ENCODE measurements around the gene SASH1.
"Not testable (repeated sequence)": the region's sequence is repeated elsewhere in the genome, so short reads cannot be mapped to it uniquely, and the experiment has no call there.

SASH1 gene

GRCh38 chr6:148340586-148341297 lies 1.9 kb upstream of the SASH1 start:
- no peak overlapping the region for H2AFZ ChIP-seq (ENCODE audit: low read depth, low read length)
- H3K27me3 ChIP-seq (ENCODE audit: insufficient read depth, low read length), result no peaks in the 10 kb centered on the region
- H3K9me3 ChIP-seq (ENCODE audit: low read length), result no peaks in the 10 kb centered on the region
- no peaks in the 10 kb centered on the region for H3K36me3 ChIP-seq (ENCODE audit: insufficient read depth, low read length)
- H3K4me3 ChIP-seq (ENCODE audit: low read length), result no peak overlapping the region
- H3K4me1 ChIP-seq (ENCODE audit: insufficient read depth, low read length), result peaks cover 21% of the 10 kb centered on the region

GRCh38 chr6:148342100-148342349 lies 613 bp upstream of the SASH1 start:
- Histone ChIP-seq H3K4me1 (ENCODE audit: insufficient read depth, low read length) (peaks cover 29% of the 10 kb centered on the region), H3K4me3 (ENCODE audit: low read length) (peak overlapping the region; percentile 92), H3K27me3 (ENCODE audit: insufficient read depth, low read length) (no peaks in the 10 kb centered on the region), H3K9me3 (ENCODE audit: low read length) (no peaks in the 10 kb centered on the region), H2AFZ (ENCODE audit: low read depth, low read length) (peak overlapping the region; percentile 86), H3K36me3 (ENCODE audit: insufficient read depth, low read length) (no peaks in the 10 kb centered on the region)

DNA sequence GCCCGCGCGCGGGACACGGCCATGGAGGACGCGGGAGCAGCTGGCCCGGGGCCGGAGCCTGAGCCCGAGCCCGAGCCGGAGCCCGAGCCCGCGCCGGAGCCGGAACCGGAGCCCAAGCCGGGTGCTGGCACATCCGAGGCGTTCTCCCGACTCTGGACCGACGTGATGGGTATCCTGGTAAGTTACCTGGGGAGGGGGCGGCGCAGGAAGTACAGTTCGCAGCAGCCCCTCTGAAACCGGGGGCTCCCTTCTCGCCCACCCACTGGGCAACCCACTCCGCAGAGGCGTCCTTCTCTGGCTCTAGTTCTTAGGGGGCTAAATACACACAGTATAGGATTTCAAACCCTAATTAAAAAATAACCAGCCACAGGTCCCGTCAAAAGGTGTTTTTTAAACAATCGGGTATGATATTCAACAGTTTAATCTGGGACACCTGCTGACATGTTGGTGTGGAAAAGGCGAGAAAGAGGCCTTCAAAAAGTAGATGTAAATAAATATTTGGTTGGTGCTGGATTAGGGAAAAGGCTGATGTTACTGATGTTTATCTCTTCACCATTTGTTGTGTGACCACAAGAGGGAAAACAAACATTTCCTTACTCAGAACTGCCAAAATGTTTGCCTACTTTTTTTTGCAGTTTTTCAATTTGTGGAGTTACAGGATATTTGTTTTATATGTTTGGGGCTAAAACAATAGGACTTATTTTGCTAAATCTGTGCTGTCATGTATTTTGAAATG lies 577 bp downstream of the SASH1 start:
- Histone ChIP-seq H3K36me3 (ENCODE audit: insufficient read depth, low read length) (no peaks in the 10 kb centered on the region), H3K4me3 (ENCODE audit: low read length) (peak overlapping the region; percentile 92), H3K4me1 (ENCODE audit: insufficient read depth, low read length) (peaks cover 32% of the 10 kb centered on the region), H2AFZ (ENCODE audit: low read depth, low read length) (peak overlapping the region; percentile 32), H3K9me3 (ENCODE audit: low read length) (no peaks in the 10 kb centered on the region), H3K27me3 (ENCODE audit: insufficient read depth, low read length) (no peaks in the 10 kb centered on the region)

GRCh38 chr6:148345176-148345575 lies 2.5 kb downstream of the SASH1 start:
- H3K4me1 ChIP-seq (ENCODE audit: insufficient read depth, low read length), result peaks cover 32% of the 10 kb centered on the region
- no peak overlapping the region for H3K4me3 ChIP-seq (ENCODE audit: low read length)
- H2AFZ ChIP-seq (ENCODE audit: low read depth, low read length), result no peak overlapping the region
- H3K27me3 ChIP-seq (ENCODE audit: insufficient read depth, low read length), result no peaks in the 10 kb centered on the region
- H3K9me3 ChIP-seq (ENCODE audit: low read length), result no peaks in the 10 kb centered on the region
- no peaks in the 10 kb centered on the region for H3K36me3 ChIP-seq (ENCODE audit: insufficient read depth, low read length)

DNA sequence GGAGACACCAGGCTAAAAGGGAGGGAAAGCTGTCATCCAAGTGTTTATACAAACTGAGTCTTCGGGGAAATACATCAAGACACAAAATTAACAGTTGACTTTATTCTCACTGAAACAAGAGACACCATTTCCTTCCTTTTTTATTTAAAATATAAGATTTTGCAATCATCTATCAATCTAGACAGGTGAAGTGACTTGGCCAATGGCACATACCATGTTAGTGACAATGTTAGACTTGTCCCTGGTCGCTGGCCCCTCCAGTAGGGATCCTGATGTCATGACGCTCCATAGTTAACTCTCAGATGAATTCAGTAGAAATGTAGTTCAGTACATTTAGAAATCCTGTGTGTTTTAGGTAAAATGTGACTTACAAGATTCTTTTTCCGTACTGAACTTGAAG lies 2.9 kb downstream of the SASH1 start:
- Histone ChIP-seq H2AFZ (ENCODE audit: low read depth, low read length) (no peak overlapping the region), H3K9me3 (ENCODE audit: low read length) (no peaks in the 10 kb centered on the region), H3K36me3 (ENCODE audit: insufficient read depth, low read length) (no peaks in the 10 kb centered on the region), H3K4me1 (ENCODE audit: insufficient read depth, low read length) (peaks cover 32% of the 10 kb centered on the region), H3K4me3 (ENCODE audit: low read length) (no peak overlapping the region), H3K27me3 (ENCODE audit: insufficient read depth, low read length) (no peaks in the 10 kb centered on the region)

DNA sequence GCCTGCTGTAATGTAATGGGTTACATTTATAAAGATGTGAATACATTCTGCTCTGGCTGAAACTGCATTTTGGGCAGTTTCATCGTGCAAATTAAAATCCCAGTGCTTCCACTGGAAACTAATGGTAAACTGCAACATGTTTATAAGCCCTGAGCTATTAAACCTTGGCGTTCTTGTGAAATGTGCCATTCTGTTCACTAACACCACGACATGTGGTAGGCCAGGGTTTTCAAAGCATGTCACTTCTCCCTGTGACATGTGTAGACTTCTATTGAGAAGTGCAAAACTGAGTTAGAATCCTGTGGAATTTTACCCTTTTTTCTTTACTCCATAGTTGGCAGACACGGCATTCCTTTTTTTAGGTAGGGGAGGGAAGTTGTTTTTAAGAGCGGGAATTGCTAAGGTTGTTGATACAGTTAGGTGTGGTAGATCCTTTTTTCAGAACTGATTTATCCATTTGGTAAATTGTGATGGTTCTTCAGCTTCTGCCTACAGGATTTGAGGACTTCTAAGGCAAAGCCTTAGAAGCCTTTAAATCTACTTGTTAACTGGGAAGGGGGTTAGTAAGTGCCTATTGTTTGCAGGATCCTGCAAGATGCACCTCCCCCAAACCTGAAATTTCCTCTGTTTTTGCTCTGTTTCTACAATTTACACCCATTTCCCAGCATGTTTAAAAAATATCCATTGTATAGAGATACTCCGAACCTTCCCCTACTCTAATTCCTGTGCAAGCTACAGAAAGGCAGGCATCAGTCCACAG lies 4.2 kb downstream of the SASH1 start:
- H3K4me3 ChIP-seq (ENCODE audit: low read length), result no peak overlapping the region
- no peaks in the 10 kb centered on the region for H3K9me3 ChIP-seq (ENCODE audit: low read length)
- no peaks in the 10 kb centered on the region for H3K36me3 ChIP-seq (ENCODE audit: insufficient read depth, low read length)
- H2AFZ ChIP-seq (ENCODE audit: low read depth, low read length), result no peak overlapping the region
- H3K4me1 ChIP-seq (ENCODE audit: insufficient read depth, low read length), result peaks cover 23% of the 10 kb centered on the region
- no peaks in the 10 kb centered on the region for H3K27me3 ChIP-seq (ENCODE audit: insufficient read depth, low read length)

DNA sequence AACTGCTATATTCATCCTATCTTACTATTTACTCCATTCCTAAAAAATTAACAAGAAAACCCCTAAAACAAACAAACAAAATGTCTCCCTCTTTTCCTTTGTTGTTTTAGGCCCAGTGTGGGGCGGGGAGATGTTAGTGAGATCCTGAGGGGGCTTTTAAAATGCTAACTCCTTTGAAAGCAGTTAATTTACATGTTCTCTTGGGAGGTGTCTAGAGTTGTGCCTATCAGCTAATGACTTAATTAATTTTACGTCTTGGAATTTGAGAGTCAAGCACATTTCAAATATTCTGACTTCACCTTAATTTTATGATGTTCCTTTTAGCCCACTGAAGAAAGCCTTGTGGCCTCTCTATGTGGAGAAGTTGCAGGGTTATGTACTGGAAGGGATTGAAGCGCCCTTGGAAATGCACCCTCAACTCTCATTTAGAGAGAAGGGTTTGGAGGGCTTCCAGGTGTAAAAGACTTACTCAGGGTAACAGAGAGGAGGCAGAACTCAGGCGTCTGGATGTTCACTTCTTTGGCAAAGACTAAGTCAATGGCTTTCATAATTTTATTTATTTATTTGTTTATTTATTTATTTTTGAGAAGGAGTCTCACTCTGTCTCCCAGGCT lies 4.9 kb downstream of the SASH1 start:
- H3K27me3 ChIP-seq (ENCODE audit: insufficient read depth, low read length), result no peaks in the 10 kb centered on the region
- no peaks in the 10 kb centered on the region for H3K36me3 ChIP-seq (ENCODE audit: insufficient read depth, low read length)
- no peak overlapping the region for H3K4me3 ChIP-seq (ENCODE audit: low read length)
- H3K9me3 ChIP-seq (ENCODE audit: low read length), result no peaks in the 10 kb centered on the region
- no peak overlapping the region for H2AFZ ChIP-seq (ENCODE audit: low read depth, low read length)
- peaks cover 23% of the 10 kb centered on the region for H3K4me1 ChIP-seq (ENCODE audit: insufficient read depth, low read length)

DNA sequence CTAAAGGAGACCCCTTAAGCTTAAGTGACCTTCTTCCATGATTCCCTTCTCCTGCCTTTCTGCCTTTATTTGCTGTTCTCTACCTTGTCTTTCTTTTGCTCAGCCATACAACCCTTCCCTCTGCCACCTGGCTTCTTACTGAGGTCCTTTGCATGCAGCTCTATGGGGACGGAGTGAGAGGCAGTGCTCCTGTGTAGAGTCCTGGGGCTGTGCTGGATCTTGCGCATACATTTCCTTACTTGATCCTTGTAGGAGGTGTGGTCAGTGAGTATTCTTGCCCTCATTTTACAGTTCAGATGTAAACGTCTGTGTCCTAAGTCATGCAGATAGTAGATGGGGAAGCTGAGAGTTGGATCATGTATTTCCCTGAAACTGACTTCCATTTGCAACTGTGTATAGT lies 5.7 kb downstream of the SASH1 start:
- Histone ChIP-seq H3K4me3 (ENCODE audit: low read length) (no peak overlapping the region), H2AFZ (ENCODE audit: low read depth, low read length) (no peak overlapping the region), H3K9me3 (ENCODE audit: low read length) (no peaks in the 10 kb centered on the region), H3K4me1 (ENCODE audit: insufficient read depth, low read length) (peaks cover 23% of the 10 kb centered on the region), H3K27me3 (ENCODE audit: insufficient read depth, low read length) (no peaks in the 10 kb centered on the region), H3K36me3 (ENCODE audit: insufficient read depth, low read length) (no peaks in the 10 kb centered on the region)

- peaks cover 20% of the 10 kb centered on the region for H3K4me1 ChIP-seq (ENCODE audit: insufficient read depth, low read length)
- no peaks in the 10 kb centered on the region for H3K9me3 ChIP-seq (ENCODE audit: low read length)
- no peak overlapping the region for H2AFZ ChIP-seq (ENCODE audit: low read depth, low read length)
- no peaks in the 10 kb centered on the region for H3K27me3 ChIP-seq (ENCODE audit: insufficient read depth, low read length)
- no peaks in the 10 kb centered on the region for H3K36me3 ChIP-seq (ENCODE audit: insufficient read depth, low read length)
- no peak overlapping the region for H3K4me3 ChIP-seq (ENCODE audit: low read length)
These were observed 6.1 kb downstream of the SASH1 start for GRCh38 chr6:148348778-148349177.

GRCh38 chr6:148349466-148349865 lies 6.8 kb downstream of the SASH1 start:
- H3K36me3 ChIP-seq (ENCODE audit: insufficient read depth, low read length), result no peaks in the 10 kb centered on the region
- H3K4me3 ChIP-seq (ENCODE audit: low read length), result no peak overlapping the region
- peaks cover 15% of the 10 kb centered on the region for H3K4me1 ChIP-seq (ENCODE audit: insufficient read depth, low read length)
- no peaks in the 10 kb centered on the region for H3K9me3 ChIP-seq (ENCODE audit: low read length)
- no peak overlapping the region for H2AFZ ChIP-seq (ENCODE audit: low read depth, low read length)
- H3K27me3 ChIP-seq (ENCODE audit: insufficient read depth, low read length), result no peaks in the 10 kb centered on the region

- Histone ChIP-seq H3K4me1 (ENCODE audit: insufficient read depth, low read length) (peaks cover 19% of the 10 kb centered on the region), H3K36me3 (ENCODE audit: insufficient read depth, low read length) (no peaks in the 10 kb centered on the region), H3K27me3 (ENCODE audit: insufficient read depth, low read length) (no peaks in the 10 kb centered on the region), H2AFZ (ENCODE audit: low read depth, low read length) (no peak overlapping the region), H3K4me3 (ENCODE audit: low read length) (no peak overlapping the region), H3K9me3 (ENCODE audit: low read length) (no peaks in the 10 kb centered on the region)
These were observed 8.7 kb downstream of the SASH1 start for GRCh38 chr6:148351309-148351708.

GRCh38 chr6:148352421-148352820 lies 9.8 kb downstream of the SASH1 start:
- not testable (repeated sequence) for H3K36me3 ChIP-seq (ENCODE audit: insufficient read depth, low read length); H3K4me1 ChIP-seq (ENCODE audit: insufficient read depth, low read length); H3K9me3 ChIP-seq (ENCODE audit: low read length); H3K4me3 ChIP-seq (ENCODE audit: low read length); H2AFZ ChIP-seq (ENCODE audit: low read depth, low read length); H3K27me3 ChIP-seq (ENCODE audit: insufficient read depth, low read length)

DNA sequence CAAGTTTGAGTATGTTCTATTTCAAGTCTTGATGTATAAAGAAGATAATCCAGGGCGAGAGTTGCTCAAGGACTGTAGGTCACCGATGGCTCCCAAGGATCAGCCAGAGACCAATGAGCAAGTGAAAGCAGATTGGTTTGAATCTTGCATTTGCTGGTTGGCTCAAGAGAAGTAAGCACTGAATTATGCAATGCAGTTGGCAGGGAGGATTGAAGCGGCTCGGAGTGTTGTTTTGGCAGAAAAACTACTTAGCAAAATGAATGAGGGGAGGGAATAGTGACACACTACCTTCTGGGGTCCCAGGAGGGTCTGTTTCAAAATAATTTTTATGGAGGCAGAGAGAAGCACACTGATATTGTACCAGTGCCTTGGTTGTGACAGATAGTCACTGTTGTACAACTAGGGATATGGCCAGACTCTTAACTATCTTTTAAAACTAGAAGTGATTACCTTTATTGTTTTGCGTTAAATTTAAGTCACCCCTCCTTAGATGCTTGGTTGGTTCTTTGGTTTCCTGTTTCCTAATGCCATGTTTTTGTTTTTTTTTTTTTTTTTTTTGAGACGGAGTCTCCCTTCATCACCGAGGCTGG lies 15.7 kb downstream of the SASH1 start:
- no peak overlapping the region for H2AFZ ChIP-seq (ENCODE audit: low read depth, low read length)
- no peaks in the 10 kb centered on the region for H3K27me3 ChIP-seq (ENCODE audit: insufficient read depth, low read length)
- H3K9me3 ChIP-seq (ENCODE audit: low read length), result peaks cover 2% of the 10 kb centered on the region
- no peaks in the 10 kb centered on the region for H3K36me3 ChIP-seq (ENCODE audit: insufficient read depth, low read length)
- no peak overlapping the region for H3K4me3 ChIP-seq (ENCODE audit: low read length)
- peaks cover 9% of the 10 kb centered on the region for H3K4me1 ChIP-seq (ENCODE audit: insufficient read depth, low read length)
